K562 (cell line): Measurements from ENCODE around the gene CREB3L2.

Experiments used
- EP300 ChIP-seq: IDR thresholded peaks from 2 replicates; pipeline ENCODE4 v1.6.1; 2012; ENCODE audit warnings: low read length, improper control_type of control experiment
- EZH2 ChIP-seq: IDR thresholded peaks from 2 replicates; pipeline ENCODE4 v1.6.1; 2012; ENCODE audit warnings: low read depth, mild to moderate bottlenecking, inconsistent platforms, low read length, borderline replicate concordance
- HDAC6 ChIP-seq: IDR thresholded peaks from 2 replicates; pipeline ENCODE4 v1.6.1; 2012; ENCODE audit warnings: low read depth, mild to moderate bottlenecking, control low read depth, inconsistent platforms, low read length, moderate library complexity
- JUND ChIP-seq, 2 experiments: IDR thresholded peaks; 2 replicates in 1 of 2; 3 replicates in 1 of 2; pipeline ENCODE4 v1.6.1; 2011; ENCODE audit warnings: borderline replicate concordance in 2 of 2, low read depth in 2 of 2, low read length in 2 of 2, improper control_type of control experiment in 1 of 2, missing biosample characterization in 1 of 2, missing genetic modification characterization in 1 of 2, missing genetic modification reagents in 1 of 2
- KAT7 ChIP-seq: sonication (generic); formaldehyde crosslinking; IDR thresholded peaks from 2 replicates; pipeline ENCODE4 v1.8.0; 2022; ENCODE audit warnings: missing genetic modification reagents, mild to moderate bottlenecking, borderline replicate concordance
- KLF13 ChIP-seq: fragments of 450-650 bp; IDR thresholded peaks from 2 replicates; pipeline ENCODE4 v1.6.1; 2016; ENCODE audit warnings: missing genetic modification characterization, low read depth, mild to moderate bottlenecking, missing compliant biosample characterization, moderate library complexity, borderline replicate concordance
- MAFF ChIP-seq: IDR thresholded peaks from 2 replicates; pipeline ENCODE4 v1.6.1; 2012; ENCODE audit warnings: low read length, improper control_type of control experiment
- PHB2 ChIP-seq: fragments of 450-650 bp; IDR thresholded peaks from 2 replicates; pipeline ENCODE4 v1.6.1; 2017; ENCODE audit warnings: low read depth
- POLR2AphosphoS5 ChIP-seq: IDR thresholded peaks from 2 replicates; pipeline ENCODE4 v1.6.1; 2011; ENCODE audit warnings: mild to moderate bottlenecking, low read depth, low read length, moderate library complexity; ENCODE audit not compliant: control insufficient read depth, insufficient read depth
- SRF ChIP-seq, 2 experiments: fragments of 250-450, 450-650 bp in 1 of 2; sonication (Bioruptor Pico) in 1 of 2; sonication (generic) in 1 of 2; formaldehyde crosslinking; IDR thresholded peaks; 2 replicates each; pipeline versions ENCODE4 v1.5.0 to v1.5.1; 2020 to 2022; ENCODE audit warnings: mild to moderate bottlenecking in 1 of 2, missing genetic modification reagents in 1 of 2
- ZNF75A ChIP-seq: fragments of 450-650 bp; formaldehyde crosslinking; IDR thresholded peaks from 2 replicates; pipeline ENCODE4 v1.4.0; 2020; ENCODE audit warnings: mild to moderate bottlenecking
- TF ChIP-seq, protein P1 (sequence below), 2 experiments: IDR thresholded peaks; 2 replicates each; pipeline ENCODE4 v1.6.1; 2012; ENCODE audit warnings: improper control_type of control experiment in 2 of 2, low read depth in 2 of 2, low read length in 2 of 2, borderline replicate concordance in 1 of 2
- TF ChIP-seq, protein P2 (sequence below): fragments of 450-650 bp; IDR thresholded peaks from 2 replicates; pipeline ENCODE4 v1.6.1; 2014; ENCODE audit warnings: low read depth, mild to moderate bottlenecking, moderate library complexity, borderline replicate concordance
- TF ChIP-seq, protein P3 (sequence below), 3 experiments: IDR thresholded peaks in 2 of 3; conservative IDR thresholded peaks in 1 of 3; 2 replicates each; pipeline ENCODE4 v1.5.1; 2011 to 2012; ENCODE audit warnings: low read length in 3 of 3, mild to moderate bottlenecking in 3 of 3, control low read depth in 2 of 3, improper control_type of control experiment in 1 of 3, inconsistent platforms in 1 of 3, low read depth in 1 of 3, mixed read lengths in 1 of 3, moderate library complexity in 1 of 3; ENCODE audit not compliant: insufficient read depth in 2 of 3

DNA sequence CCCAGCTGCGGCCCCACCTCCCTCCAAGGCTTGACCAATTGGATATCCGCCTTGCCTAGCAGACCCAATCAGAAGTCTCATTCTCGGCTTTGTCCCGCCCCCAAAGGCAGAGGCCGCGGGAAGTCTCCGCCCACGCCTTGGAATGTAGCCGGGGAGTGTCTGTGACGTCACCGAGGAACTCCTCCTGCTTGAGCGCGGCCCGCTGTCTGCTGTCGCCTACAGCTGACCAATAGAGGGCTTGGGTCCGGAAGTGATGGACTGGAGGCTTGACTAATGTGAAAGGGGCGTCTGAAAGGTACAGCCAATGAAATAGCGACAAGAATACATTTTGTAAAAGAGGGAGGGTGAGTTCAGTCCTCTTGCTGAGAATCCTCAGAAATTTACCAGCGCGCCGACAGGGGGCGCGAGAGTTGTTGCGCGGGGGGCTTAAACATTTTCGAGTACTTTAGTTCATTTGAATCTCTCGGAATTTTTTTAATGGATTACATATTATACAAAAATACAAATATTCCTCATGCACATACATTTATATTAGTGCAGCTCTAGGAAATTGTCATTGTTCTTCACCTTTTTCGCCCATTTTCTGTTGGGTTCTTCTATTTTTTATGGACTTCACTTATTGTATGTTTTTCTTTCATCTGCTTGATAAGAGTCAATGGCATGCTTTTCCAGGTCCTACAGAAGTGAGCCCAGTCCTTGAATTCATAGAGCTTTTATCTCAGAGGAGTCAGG is 376 bp upstream of the CREB3L2 start:
- TF ChIP-seq SRF (CRISPR knock-in tag; IDR thresholded peaks at IDR 0.05) (peak in 1 of 2 experiments; percentile 81; a peak in 2 of 4 replicates), POLR2AphosphoS5 (no peak), EZH2 (no peak), PHB2 (no peak), KAT7 (CRISPR knock-in tag) (no peak), KLF13 (tag) (no peak), JUND (IDR thresholded peaks at IDR 0.05; ENCODE audit: borderline replicate concordance, low read depth, low read length) (peak; percentile 90), JUND (tag; IDR thresholded peaks at IDR 0.05; ENCODE audit: borderline replicate concordance, low read depth, low read length) (peak; percentile 83; the same call in 2 of the 3 replicates), ZNF75A (CRISPR knock-in tag) (0 out of 2 replicates have a peak, but pooled peaks have one; percentile 21), HDAC6 (no peak), EP300 (0 out of 2 replicates have a peak, but pooled peaks have one; percentile 25), MAFF (no peak)
- TF ChIP-seq, protein P1, sequence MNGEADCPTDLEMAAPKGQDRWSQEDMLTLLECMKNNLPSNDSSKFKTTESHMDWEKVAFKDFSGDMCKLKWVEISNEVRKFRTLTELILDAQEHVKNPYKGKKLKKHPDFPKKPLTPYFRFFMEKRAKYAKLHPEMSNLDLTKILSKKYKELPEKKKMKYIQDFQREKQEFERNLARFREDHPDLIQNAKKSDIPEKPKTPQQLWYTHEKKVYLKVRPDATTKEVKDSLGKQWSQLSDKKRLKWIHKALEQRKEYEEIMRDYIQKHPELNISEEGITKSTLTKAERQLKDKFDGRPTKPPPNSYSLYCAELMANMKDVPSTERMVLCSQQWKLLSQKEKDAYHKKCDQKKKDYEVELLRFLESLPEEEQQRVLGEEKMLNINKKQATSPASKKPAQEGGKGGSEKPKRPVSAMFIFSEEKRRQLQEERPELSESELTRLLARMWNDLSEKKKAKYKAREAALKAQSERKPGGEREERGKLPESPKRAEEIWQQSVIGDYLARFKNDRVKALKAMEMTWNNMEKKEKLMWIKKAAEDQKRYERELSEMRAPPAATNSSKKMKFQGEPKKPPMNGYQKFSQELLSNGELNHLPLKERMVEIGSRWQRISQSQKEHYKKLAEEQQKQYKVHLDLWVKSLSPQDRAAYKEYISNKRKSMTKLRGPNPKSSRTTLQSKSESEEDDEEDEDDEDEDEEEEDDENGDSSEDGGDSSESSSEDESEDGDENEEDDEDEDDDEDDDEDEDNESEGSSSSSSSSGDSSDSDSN (IDR thresholded peaks at IDR 0.05; ENCODE audit: borderline replicate concordance in 1 of 2, low read depth in 2 of 2, low read length in 2 of 2) = no peak
- TF ChIP-seq, protein P2, sequence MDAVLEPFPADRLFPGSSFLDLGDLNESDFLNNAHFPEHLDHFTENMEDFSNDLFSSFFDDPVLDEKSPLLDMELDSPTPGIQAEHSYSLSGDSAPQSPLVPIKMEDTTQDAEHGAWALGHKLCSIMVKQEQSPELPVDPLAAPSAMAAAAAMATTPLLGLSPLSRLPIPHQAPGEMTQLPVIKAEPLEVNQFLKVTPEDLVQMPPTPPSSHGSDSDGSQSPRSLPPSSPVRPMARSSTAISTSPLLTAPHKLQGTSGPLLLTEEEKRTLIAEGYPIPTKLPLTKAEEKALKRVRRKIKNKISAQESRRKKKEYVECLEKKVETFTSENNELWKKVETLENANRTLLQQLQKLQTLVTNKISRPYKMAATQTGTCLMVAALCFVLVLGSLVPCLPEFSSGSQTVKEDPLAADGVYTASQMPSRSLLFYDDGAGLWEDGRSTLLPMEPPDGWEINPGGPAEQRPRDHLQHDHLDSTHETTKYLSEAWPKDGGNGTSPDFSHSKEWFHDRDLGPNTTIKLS = no peak
- TF ChIP-seq, protein P3, sequence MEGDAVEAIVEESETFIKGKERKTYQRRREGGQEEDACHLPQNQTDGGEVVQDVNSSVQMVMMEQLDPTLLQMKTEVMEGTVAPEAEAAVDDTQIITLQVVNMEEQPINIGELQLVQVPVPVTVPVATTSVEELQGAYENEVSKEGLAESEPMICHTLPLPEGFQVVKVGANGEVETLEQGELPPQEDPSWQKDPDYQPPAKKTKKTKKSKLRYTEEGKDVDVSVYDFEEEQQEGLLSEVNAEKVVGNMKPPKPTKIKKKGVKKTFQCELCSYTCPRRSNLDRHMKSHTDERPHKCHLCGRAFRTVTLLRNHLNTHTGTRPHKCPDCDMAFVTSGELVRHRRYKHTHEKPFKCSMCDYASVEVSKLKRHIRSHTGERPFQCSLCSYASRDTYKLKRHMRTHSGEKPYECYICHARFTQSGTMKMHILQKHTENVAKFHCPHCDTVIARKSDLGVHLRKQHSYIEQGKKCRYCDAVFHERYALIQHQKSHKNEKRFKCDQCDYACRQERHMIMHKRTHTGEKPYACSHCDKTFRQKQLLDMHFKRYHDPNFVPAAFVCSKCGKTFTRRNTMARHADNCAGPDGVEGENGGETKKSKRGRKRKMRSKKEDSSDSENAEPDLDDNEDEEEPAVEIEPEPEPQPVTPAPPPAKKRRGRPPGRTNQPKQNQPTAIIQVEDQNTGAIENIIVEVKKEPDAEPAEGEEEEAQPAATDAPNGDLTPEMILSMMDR (IDR thresholded peaks at IDR 0.05 in 2 of 3, conservative IDR thresholded peaks at IDR 0.05 in 1 of 3; ENCODE audit: insufficient read depth in 2 of 3, low read depth in 1 of 3, low read length in 3 of 3) = peak; percentile 90 to 99 (median 99)
